Left lung (tissue), 10 donors: ENCODE results near the gene STX1A. TPM values are rescaled to one million over a fixed set of nuclear protein-coding genes. Genes with fewer than 3 reads are reported as not detected.

ENCODE experiments used
- ATAC-seq: fragments of 200-7000 bp; cut with Tn5 transposase; one replicate; pipeline ENCODE4 v1.9.1; 2020; ENCODE audit warnings: moderate library complexity
- DNase-seq, 4 donors: peaks; one replicate each; pipeline ENCODE4 v3.0.0-alpha.2; 2013 to 2020
- H3K27ac ChIP-seq, 2 donors: fragments of 200-600 bp; sonication (generic) in 1 of 2; one replicate each; pipeline versions ENCODE4 v1.5.0 to v1.8.0; 2020 to 2021
- H3K27me3 ChIP-seq, 2 donors: fragments of 200-600 bp; sonication (generic) in 1 of 2; one replicate each; pipeline versions ENCODE4 v1.5.0 to v1.8.0; 2020 to 2021
- H3K36me3 ChIP-seq, 2 donors: fragments of 200-600 bp; sonication (generic) in 1 of 2; one replicate each; pipeline versions ENCODE4 v1.5.0 to v1.8.0; 2020 to 2021
- H3K4me1 ChIP-seq, 2 donors: fragments of 200-600 bp; one replicate each; pipeline ENCODE4 v1.8.0; 2021
- H3K4me3 ChIP-seq, 2 donors: fragments of 200-600 bp; sonication (generic) in 1 of 2; one replicate each; pipeline versions ENCODE4 v1.5.0 to v1.8.0; 2020 to 2021; ENCODE audit warnings: mild to moderate bottlenecking in 1 of 2
- H3K9me3 ChIP-seq, 2 donors: fragments of 200-600 bp; sonication (generic) in 1 of 2; one replicate each; pipeline versions ENCODE4 v1.5.0 to v1.8.0; 2020 to 2021
- intact Hi-C, 2 donors: fragments of 100-400 bp; cut with DNase I; formaldehyde crosslinking; loops; one replicate each; pipeline versions ENCODE4 v1.11.2 to v1.14.2; 2022
- polyA plus RNA-seq, 6 donors: library from polyadenylated mRNA; unstranded; fragments of 120-200 nt; gene quantifications; one replicate each; pipeline ENCODE4 v1.2.1, GENCODE V29; 2013; ENCODE audit not compliant: insufficient read length in 6 of 6
- total RNA-seq, 2 donors: library from RNA; stranded (reverse); fragmentation: NEBNext Ultra II Directional; extraction: Animal tissue kit (Norgen Biotek cat#: 25700); gene quantifications; one replicate each; pipeline ENCODE4 v1.2.1, GENCODE V29; 2021
- TF ChIP-seq, protein P1 (sequence below), 2 donors: fragments of 200-600 bp; sonication (generic) in 1 of 2; IDR thresholded peaks; one replicate each; pipeline versions ENCODE4 v1.5.0 to v1.8.0; 2021; ENCODE audit warnings: antibody characterized with exemption in 2 of 2
- donor health status: DM: no; HTN: yes; CAD: no.
- donor health status: DM: no; HTN: no; CAD: no.

STX1A gene
- total and polyA plus RNA-seq, 8 donors = 5.4 to 11.5 (median 10.0) TPM

DNA sequence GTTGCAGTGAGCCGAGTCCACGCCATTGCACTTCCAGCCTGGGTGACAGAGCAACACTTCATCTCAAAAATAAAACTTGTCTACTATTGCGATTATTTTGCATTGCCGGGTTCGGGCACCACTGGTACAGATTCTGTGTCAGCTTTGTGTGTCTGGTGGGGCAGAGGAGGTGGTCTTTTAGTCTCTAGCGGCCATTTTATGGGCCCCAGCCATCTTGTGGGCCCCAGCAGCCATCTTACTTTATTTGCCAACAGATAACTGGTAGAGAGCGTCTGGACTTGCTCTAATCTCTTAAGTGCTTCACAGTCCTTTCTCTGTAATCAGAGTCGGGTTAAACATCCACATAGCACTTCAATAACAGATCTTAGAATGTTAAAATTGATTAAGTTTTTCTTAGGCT is 31.2 kb downstream of the STX1A start:
- peaks cover 5 to 13% of the 10 kb centered on the region in 2 donors for H3K4me1 ChIP-seq
- H3K36me3 ChIP-seq = peaks cover 0 to 67% of the 10 kb centered on the region in 2 donors
- no peak overlapping the region for H3K27ac ChIP-seq
- H3K4me3 ChIP-seq = no peak overlapping the region
- ATAC-seq (no peak), DNase-seq (no peak)
- no peaks in the 10 kb centered on the region for H3K27me3 ChIP-seq
- no peaks in the 10 kb centered on the region for H3K9me3 ChIP-seq
- intact Hi-C loops = no loop called here
- TF ChIP-seq, protein P1, sequence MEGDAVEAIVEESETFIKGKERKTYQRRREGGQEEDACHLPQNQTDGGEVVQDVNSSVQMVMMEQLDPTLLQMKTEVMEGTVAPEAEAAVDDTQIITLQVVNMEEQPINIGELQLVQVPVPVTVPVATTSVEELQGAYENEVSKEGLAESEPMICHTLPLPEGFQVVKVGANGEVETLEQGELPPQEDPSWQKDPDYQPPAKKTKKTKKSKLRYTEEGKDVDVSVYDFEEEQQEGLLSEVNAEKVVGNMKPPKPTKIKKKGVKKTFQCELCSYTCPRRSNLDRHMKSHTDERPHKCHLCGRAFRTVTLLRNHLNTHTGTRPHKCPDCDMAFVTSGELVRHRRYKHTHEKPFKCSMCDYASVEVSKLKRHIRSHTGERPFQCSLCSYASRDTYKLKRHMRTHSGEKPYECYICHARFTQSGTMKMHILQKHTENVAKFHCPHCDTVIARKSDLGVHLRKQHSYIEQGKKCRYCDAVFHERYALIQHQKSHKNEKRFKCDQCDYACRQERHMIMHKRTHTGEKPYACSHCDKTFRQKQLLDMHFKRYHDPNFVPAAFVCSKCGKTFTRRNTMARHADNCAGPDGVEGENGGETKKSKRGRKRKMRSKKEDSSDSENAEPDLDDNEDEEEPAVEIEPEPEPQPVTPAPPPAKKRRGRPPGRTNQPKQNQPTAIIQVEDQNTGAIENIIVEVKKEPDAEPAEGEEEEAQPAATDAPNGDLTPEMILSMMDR (IDR thresholded peaks at IDR 0.05) = no peak

DNA sequence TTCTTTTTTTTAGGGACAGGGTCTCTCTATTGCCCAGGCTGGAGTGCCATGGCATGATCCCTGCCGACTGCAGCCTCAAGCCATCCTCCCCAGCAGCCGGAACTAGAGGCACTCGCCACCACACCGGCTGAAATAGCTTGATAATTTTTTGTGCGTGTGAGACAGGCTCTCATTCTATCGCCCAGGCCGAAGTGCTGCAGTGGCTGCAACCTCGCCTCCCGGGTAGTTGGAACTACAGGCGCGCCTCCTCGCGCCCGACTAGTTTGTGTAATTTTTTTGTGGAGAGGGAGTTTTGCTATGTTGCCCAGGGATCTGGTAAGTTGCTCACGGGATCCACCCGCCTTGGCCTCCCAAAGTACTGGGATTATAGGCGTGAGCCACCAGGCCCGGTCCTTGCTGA is 34.2 kb downstream of the STX1A start:
- TF ChIP-seq, protein P1 (IDR thresholded peaks at IDR 0.05) = no peak
- H3K4me3 ChIP-seq = no peak overlapping the region
- no peak for ATAC-seq

DNA sequence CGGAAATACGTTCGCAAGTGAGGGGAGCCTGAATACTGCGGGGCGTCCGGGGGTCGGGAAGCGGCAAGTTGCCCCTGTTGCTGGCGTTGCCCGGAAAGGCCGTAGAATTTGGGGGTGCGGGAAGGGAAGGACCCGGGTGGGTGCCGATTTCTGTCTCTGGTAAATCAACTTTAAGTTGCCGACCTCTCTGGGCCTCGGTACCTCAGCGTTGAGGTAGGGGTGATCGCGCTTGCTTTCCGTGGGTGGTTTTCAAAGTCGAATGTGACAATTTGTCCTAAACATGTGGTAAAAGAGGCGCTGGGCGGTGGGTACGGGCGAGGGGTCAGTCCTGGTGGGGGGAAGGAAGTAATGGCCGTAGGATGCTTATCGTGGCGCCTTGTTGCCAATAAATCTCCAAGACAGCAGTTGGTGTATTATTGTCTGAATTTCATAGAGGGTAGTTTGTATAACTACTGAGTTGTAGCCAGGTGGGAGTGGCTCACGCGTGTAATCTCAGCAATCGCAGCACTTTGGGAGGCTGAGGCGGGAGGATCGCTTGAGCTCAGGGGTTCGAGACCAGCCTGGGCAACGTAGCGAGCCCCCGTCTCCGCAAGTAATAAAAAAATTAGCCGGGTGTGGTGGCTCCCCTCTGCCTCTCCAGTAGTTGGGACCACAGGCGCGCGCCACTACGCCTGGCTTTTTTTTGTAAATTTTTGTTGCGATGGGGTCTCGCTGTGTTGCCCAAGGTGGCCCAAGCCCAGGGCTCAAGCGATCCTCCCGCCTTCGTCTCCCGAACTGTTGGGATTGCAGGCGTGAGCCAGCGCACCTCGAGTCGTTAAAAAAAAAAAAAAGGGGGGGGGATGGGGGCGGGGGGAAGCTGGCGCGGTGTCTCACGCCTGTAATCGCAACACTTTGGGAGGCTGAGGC is 35.4 kb downstream of the STX1A start:
- DNase-seq = no peak
- TF ChIP-seq, protein P1 (IDR thresholded peaks at IDR 0.05) = no peak
- peaks cover 0 to 25% of the 10 kb centered on the region in 2 donors for H3K36me3 ChIP-seq
- peak overlapping the region; percentile 33 to 84 for H3K27ac ChIP-seq
- H3K9me3 ChIP-seq = no peaks in the 10 kb centered on the region
- H3K4me3 ChIP-seq = peak overlapping the region; percentile 86 to 99
- peak; percentile 1 for ATAC-seq
- intact Hi-C loops = no loop called here
- no peaks in the 10 kb centered on the region for H3K27me3 ChIP-seq
- peaks cover 21 to 36% of the 10 kb centered on the region in 2 donors for H3K4me1 ChIP-seq

More for the DNA sequence above, 34.2 kb downstream of the STX1A start:
- intact Hi-C loops = no loop called here
- no peaks in the 10 kb centered on the region for H3K9me3 ChIP-seq
- H3K4me1 ChIP-seq = peaks cover 21 to 35% of the 10 kb centered on the region in 2 donors
- no peaks in the 10 kb centered on the region for H3K27me3 ChIP-seq
- peaks cover 0 to 38% of the 10 kb centered on the region in 2 donors for H3K36me3 ChIP-seq
- DNase-seq = no peak
- H3K27ac ChIP-seq = no peak overlapping the region

DNA sequence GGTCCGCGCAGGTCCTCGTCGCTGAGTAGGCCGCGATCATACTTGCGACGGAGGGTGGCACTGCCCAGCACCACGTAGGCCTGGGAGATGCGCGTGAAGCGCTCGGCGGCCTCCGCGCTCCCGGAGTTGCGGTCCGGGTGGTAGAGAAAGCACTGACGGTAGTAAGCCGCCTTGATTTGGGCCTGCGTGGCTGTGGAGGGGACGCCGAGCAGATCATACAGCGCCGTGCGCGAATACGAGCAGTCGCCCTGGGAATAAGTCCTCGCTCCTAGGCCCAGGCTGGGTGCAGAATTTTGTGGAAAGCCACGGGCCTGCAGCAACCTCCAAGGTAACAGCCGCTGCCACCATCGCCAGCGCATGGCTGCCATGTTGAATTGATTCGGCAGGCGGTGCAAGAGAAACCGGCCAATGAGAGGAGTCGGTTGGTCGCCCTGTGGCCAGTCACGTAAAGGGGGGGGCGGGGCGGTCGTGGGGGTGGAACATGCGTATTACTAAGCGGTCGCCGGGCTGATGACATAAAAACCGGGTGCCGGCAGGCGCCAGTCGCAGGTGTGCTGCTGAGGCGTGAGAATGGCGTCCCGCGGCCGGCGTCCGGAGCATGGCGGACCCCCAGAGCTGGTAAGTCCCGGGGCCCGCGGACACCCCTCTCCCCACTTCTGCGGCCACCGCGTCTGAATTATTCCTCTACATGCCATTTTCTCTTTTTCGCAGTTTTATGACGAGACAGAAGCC is 36.2 kb downstream of the STX1A start, which contains the start of the genes BUD23 and DNAJC30:
Gene BUD23 (plus strand): TSS at position 542 of the 732 bp plus-strand sequence. CDS start 29 bp downstream, at position 571.
Gene DNAJC30 (minus strand): TSS at position 398 of the 732 bp plus-strand sequence. CDS start 30 bp downstream, at position 368.
- H3K4me3 ChIP-seq = peak within 1 kb of the TSS; percentile 86 to 99
- peaks cover 0 to 23% of the 10 kb centered on the region in 2 donors for H3K36me3 ChIP-seq
- peak; percentile 96 for ATAC-seq
- peaks cover 21 to 36% of the 10 kb centered on the region in 2 donors for H3K4me1 ChIP-seq
- peak; percentile 91 to 97 (median 96) for DNase-seq
- TF ChIP-seq, protein P1 (IDR thresholded peaks at IDR 0.05) = no peak
- H3K9me3 ChIP-seq = no peaks in the 10 kb centered on the region
- peak within 1 kb of the TSS; percentile 79 to 84 for H3K27ac ChIP-seq
- no peaks in the 10 kb centered on the region for H3K27me3 ChIP-seq
- intact Hi-C loops = no loop called here

DNA sequence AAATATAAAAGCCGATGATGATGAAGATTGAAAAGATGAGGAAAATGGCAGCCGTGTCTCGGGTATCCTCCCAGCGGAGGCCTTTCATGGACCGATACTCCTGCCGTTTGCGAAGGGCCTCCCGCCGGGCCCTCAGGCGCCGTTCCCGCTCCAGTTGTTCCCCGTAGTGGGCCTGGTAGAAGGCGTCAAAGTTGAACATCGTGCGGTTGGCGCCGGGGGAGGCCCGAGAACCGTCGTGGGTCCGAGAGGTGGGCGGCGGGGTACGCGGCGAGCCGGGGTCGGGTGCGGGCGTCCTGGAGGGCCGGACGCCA is 36.8 kb downstream of the STX1A start:
- intact Hi-C loops = no loop called here
- peaks cover 21 to 36% of the 10 kb centered on the region in 2 donors for H3K4me1 ChIP-seq
- ATAC-seq = peak; percentile 1

More for the DNA sequence above, 36.8 kb downstream of the STX1A start:
- no peaks in the 10 kb centered on the region for H3K9me3 ChIP-seq
- peak in 1 of 4 donors; percentile 84 for DNase-seq
- peak overlapping the region; percentile 79 to 84 for H3K27ac ChIP-seq
- TF ChIP-seq, protein P1 (IDR thresholded peaks at IDR 0.05) = no peak
- peaks cover 0 to 23% of the 10 kb centered on the region in 2 donors for H3K36me3 ChIP-seq
- H3K27me3 ChIP-seq = no peaks in the 10 kb centered on the region
- peak overlapping the region; percentile 86 to 99 for H3K4me3 ChIP-seq
